GM21515 (cell line): ENCODE results near the gene KCNH1.

ENCODE experiments used
- ATAC-seq: cut with Tn5 transposase; IDR thresholded peaks from one replicate; pipeline ENCODE4 v1.9.1; 2021; ENCODE audit not compliant: unreplicated experiment

KCNH1 gene

GRCh38 chr1:210730023-210730422, 403.9 kb downstream of the KCNH1 start:
- no peak for ATAC-seq

GRCh38 chr1:210728437-210729149, 405.4 kb downstream of the KCNH1 start:
- no peak for ATAC-seq

- ATAC-seq = no peak
These were observed 406.2 kb downstream of the KCNH1 start for GRCh38 chr1:210727709-210728108.

GRCh38 chr1:210726621-210727020, 407.3 kb downstream of the KCNH1 start:
- ATAC-seq = no peak

- ATAC-seq = no peak
These were observed 409.2 kb downstream of the KCNH1 start for GRCh38 chr1:210724768-210725167.

GRCh38 chr1:210723646-210724045, 410.3 kb downstream of the KCNH1 start:
- no peak for ATAC-seq

- ATAC-seq = no peak
These were observed 411.4 kb downstream of the KCNH1 start for GRCh38 chr1:210722410-210723081.

- ATAC-seq = no peak
These were observed 418.9 kb downstream of the KCNH1 start for GRCh38 chr1:210715072-210715471.

GRCh38 chr1:210711825-210712612, 421.9 kb downstream of the KCNH1 start:
- ATAC-seq = no peak

GRCh38 chr1:210709701-210710100, 424.2 kb downstream of the KCNH1 start:
- ATAC-seq = no peak

- ATAC-seq = no peak
These were observed 426.4 kb downstream of the KCNH1 start for GRCh38 chr1:210707300-210708240.

GRCh38 chr1:210706246-210706645, 427.7 kb downstream of the KCNH1 start:
- no peak for ATAC-seq

GRCh38 chr1:210705086-210705485, 428.9 kb downstream of the KCNH1 start:
- no peak for ATAC-seq

GRCh38 chr1:210703593-210703992, 430.4 kb downstream of the KCNH1 start:
- no peak for ATAC-seq

GRCh38 chr1:210702506-210702905, 431.4 kb downstream of the KCNH1 start:
- ATAC-seq = no peak

GRCh38 chr1:210700511-210700910, 433.4 kb downstream of the KCNH1 start:
- no peak for ATAC-seq

- ATAC-seq = no peak
These were observed 433.9 kb downstream of the KCNH1 start for GRCh38 chr1:210700083-210700482.

GRCh38 chr1:210698661-210699060, 435.3 kb downstream of the KCNH1 start:
- no peak for ATAC-seq

GRCh38 chr1:210697185-210697584, 436.8 kb downstream of the KCNH1 start:
- ATAC-seq = no peak

- peak; percentile 95 for ATAC-seq
These were observed 437.2 kb downstream of the KCNH1 start for GRCh38 chr1:210696709-210697108.

- ATAC-seq = no peak
These were observed 438.9 kb downstream of the KCNH1 start for GRCh38 chr1:210695026-210695425.
